GM13976 (cell line): ENCODE data around the gene CCDC102B.
"Not testable (repeated sequence)": the region's sequence is repeated elsewhere in the genome, so short reads cannot be mapped to it uniquely, and the experiment has no call there.

ENCODE experiments used
- DNase-seq: peaks from one replicate; pipeline ENCODE4 v3.0.0; 2012; ENCODE audit warnings: low spot score
- CTCF ChIP-seq: IDR thresholded peaks from 2 replicates; pipeline ENCODE4 v1.5.1; 2012; ENCODE audit warnings: borderline replicate concordance, mild to moderate bottlenecking; ENCODE audit not compliant: insufficient read depth; ENCODE audit errors: extremely low read depth, missing control alignments, control extremely low read depth
- in situ Hi-C: fragments of 300-500 bp; cut with MboI; formaldehyde crosslinking; loops from one replicate; pipeline ENCODE4 v1.12.0; 2022; ENCODE audit warnings: low sequenced_read_pairs, mixed read lengths, inconsistent platforms; ENCODE audit not compliant: unreplicated experiment

Gene CCDC102B

GRCh38 chr18:68873003-68873402 is 75.1 kb downstream of the CCDC102B start:
- in situ Hi-C loops = loop anchor here (25.0 kb wide), 1 partner anchor 1564 kb away; no protein-coding TSS in a partner anchor
- TF ChIP-seq CTCF = no peak
- no peak for DNase-seq

- DNase-seq = no peak
- no peak for TF ChIP-seq CTCF
- in situ Hi-C loops = loop anchor here (25.0 kb wide), 1 partner anchor 1563 kb away; no protein-coding TSS in a partner anchor
These were observed 76.5 kb downstream of the CCDC102B start for GRCh38 chr18:68874361-68874760.

- DNase-seq, in situ Hi-C loops: not testable (repeated sequence)
These were observed 82.1 kb downstream of the CCDC102B start for GRCh38 chr18:68879947-68880346.

- in situ Hi-C loops = no loop called here
- no peak for TF ChIP-seq CTCF
- DNase-seq = no peak
These were observed 89.5 kb downstream of the CCDC102B start for GRCh38 chr18:68887410-68887809.

- in situ Hi-C loops = no loop called here
- TF ChIP-seq CTCF = no peak
- no peak for DNase-seq
These were observed 95.5 kb downstream of the CCDC102B start for GRCh38 chr18:68893354-68893753.

GRCh38 chr18:68897286-68897685 is 99.4 kb downstream of the CCDC102B start:
- in situ Hi-C loops = no loop called here
- DNase-seq = no peak
- no peak for TF ChIP-seq CTCF

- no peak for DNase-seq
- TF ChIP-seq CTCF = no peak
- in situ Hi-C loops = no loop called here
These were observed 111.7 kb downstream of the CCDC102B start for GRCh38 chr18:68909579-68909978.
